Neural crest cell (in vitro differentiated cells): ENCODE data around the gene ATP2C2. TPM values are rescaled to one million over a fixed set of nuclear protein-coding genes. Genes with fewer than 3 reads are reported as not detected.

Experiments used
- DNase-seq: peaks from one replicate; pipeline ENCODE4 v3.0.0; 2021; ENCODE audit warnings: low read depth, mixed read lengths, low spot score
- H3K27ac Mint-ChIP-seq: one replicate; pipeline ENCODE4 v1.8.0; 2021; ENCODE audit warnings: mild to moderate bottlenecking, mixed read lengths; ENCODE audit not compliant: unreplicated experiment
- H3K27me3 Mint-ChIP-seq: 2 replicates; pipeline ENCODE4 v1.8.0; 2021; ENCODE audit warnings: low read depth, mild to moderate bottlenecking, mixed read lengths
- H3K36me3 Mint-ChIP-seq: 2 replicates; pipeline ENCODE4 v1.8.0; 2021; ENCODE audit warnings: low read depth, mild to moderate bottlenecking, mixed read lengths
- H3K4me1 Mint-ChIP-seq: 2 replicates; pipeline ENCODE4 v1.8.0; 2021; ENCODE audit warnings: mixed read lengths
- H3K4me3 Mint-ChIP-seq: one replicate; pipeline ENCODE4 v1.8.0; 2021; ENCODE audit warnings: mild to moderate bottlenecking, mixed read lengths
- H3K9me3 Mint-ChIP-seq: 2 replicates; pipeline ENCODE4 v1.8.0; 2021; ENCODE audit warnings: mixed read lengths
- total RNA-seq: library from RNA; stranded (reverse); gene quantifications from 2 replicates; pipeline ENCODE4 v1.2.1, GENCODE V29; 2021
- TF ChIP-seq, protein P1 (sequence below): fragments of 200-600 bp; sonication (generic); conservative IDR thresholded peaks from 2 replicates; pipeline ENCODE4 v1.5.0; 2021; ENCODE audit warnings: antibody characterized with exemption, mild to moderate bottlenecking

ATP2C2 gene
- total RNA-seq, 1 donor from 2014 or later, result 0.30 TPM

DNA sequence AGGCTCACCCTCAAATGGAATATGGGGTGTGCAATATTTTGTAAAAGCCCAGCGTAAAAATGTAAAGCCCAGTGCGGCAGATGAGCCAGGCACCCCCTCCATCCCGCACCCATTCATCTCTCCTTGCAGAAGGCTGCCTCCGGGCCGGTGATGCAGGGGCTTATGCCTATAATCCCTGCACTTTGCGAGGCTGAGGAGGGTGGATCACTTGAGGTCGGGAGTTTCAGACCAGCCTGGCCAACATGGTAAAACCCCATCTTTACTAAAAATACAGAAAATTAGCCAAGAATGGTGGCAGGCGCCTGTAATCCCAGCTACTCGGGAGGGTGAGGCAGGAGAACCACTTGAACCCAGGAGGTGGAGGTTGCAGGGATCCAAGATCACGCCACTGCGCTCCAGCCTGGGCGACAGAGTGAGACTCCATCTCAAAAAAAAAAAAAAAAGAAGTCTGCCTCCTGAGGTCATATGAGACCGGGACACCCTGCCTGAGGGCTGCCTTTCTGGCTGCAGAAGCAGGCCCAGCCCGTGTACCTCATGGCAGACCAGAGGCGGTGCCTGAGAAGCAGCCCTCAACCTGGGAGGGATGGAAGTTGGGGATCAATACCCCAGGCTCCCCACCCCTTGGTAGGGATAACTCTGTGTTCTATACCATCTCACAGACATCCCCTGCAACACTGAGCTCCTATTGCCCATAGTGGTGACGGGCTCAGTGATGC lies 17.5 kb upstream of the ATP2C2 start:
- H3K27me3 Mint-ChIP-seq, result no peaks in the 10 kb centered on the region
- H3K9me3 Mint-ChIP-seq, result no peaks in the 10 kb centered on the region
- H3K36me3 Mint-ChIP-seq, result no peaks in the 10 kb centered on the region
- no peak overlapping the region for H3K27ac Mint-ChIP-seq
- no peak for DNase-seq
- H3K4me3 Mint-ChIP-seq, result no peak overlapping the region
- peaks cover 12% of the 10 kb centered on the region for H3K4me1 Mint-ChIP-seq
- TF ChIP-seq, protein P1, sequence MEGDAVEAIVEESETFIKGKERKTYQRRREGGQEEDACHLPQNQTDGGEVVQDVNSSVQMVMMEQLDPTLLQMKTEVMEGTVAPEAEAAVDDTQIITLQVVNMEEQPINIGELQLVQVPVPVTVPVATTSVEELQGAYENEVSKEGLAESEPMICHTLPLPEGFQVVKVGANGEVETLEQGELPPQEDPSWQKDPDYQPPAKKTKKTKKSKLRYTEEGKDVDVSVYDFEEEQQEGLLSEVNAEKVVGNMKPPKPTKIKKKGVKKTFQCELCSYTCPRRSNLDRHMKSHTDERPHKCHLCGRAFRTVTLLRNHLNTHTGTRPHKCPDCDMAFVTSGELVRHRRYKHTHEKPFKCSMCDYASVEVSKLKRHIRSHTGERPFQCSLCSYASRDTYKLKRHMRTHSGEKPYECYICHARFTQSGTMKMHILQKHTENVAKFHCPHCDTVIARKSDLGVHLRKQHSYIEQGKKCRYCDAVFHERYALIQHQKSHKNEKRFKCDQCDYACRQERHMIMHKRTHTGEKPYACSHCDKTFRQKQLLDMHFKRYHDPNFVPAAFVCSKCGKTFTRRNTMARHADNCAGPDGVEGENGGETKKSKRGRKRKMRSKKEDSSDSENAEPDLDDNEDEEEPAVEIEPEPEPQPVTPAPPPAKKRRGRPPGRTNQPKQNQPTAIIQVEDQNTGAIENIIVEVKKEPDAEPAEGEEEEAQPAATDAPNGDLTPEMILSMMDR, result no peak

GRCh38 chr16:84351630-84352029 lies 16.7 kb upstream of the ATP2C2 start:
- Mint-ChIP-seq H3K4me1 (peaks cover 20% of the 10 kb centered on the region), H3K4me3 (no peak overlapping the region), H3K27ac (no peak overlapping the region), H3K27me3 (no peaks in the 10 kb centered on the region), H3K9me3 (no peaks in the 10 kb centered on the region), H3K36me3 (no peaks in the 10 kb centered on the region)
- DNase-seq, result no peak
- TF ChIP-seq, protein P1, result no peak

- H3K9me3 Mint-ChIP-seq, result no peaks in the 10 kb centered on the region
- DNase-seq, result no peak
- H3K4me3 Mint-ChIP-seq, result no peak overlapping the region
- peaks cover 3% of the 10 kb centered on the region for H3K27me3 Mint-ChIP-seq
- peak overlapping the region; percentile 57 for H3K27ac Mint-ChIP-seq
- TF ChIP-seq, protein P1, result no peak
- no peaks in the 10 kb centered on the region for H3K36me3 Mint-ChIP-seq
- peaks cover 41% of the 10 kb centered on the region for H3K4me1 Mint-ChIP-seq
These were observed 14.0 kb upstream of the ATP2C2 start for GRCh38 chr16:84354306-84354705.

GRCh38 chr16:84355149-84355548 lies 13.2 kb upstream of the ATP2C2 start:
- Mint-ChIP-seq H3K4me3 (no peak overlapping the region), H3K36me3 (no peaks in the 10 kb centered on the region), H3K4me1 (peaks cover 46% of the 10 kb centered on the region), H3K9me3 (no peaks in the 10 kb centered on the region), H3K27ac (no peak overlapping the region), H3K27me3 (peaks cover 3% of the 10 kb centered on the region)
- TF ChIP-seq, protein P1, result no peak
- no peak for DNase-seq

GRCh38 chr16:84356176-84356575 lies 12.2 kb upstream of the ATP2C2 start:
- peaks cover 3% of the 10 kb centered on the region for H3K27me3 Mint-ChIP-seq
- peak overlapping the region; percentile 70 for H3K27ac Mint-ChIP-seq
- peak overlapping the region; percentile 44 for H3K4me3 Mint-ChIP-seq
- H3K4me1 Mint-ChIP-seq, result peaks cover 51% of the 10 kb centered on the region
- TF ChIP-seq, protein P1, result no peak
- H3K9me3 Mint-ChIP-seq, result no peaks in the 10 kb centered on the region
- DNase-seq, result no peak
- no peaks in the 10 kb centered on the region for H3K36me3 Mint-ChIP-seq
